ENCODE data around the gene ZNF483. TPM values are rescaled to one million over a fixed set of nuclear protein-coding genes. Genes with fewer than 3 reads are reported as not detected.

ZNF483 gene
- total RNA-seq, 4 donors from 2014 or later = 2.2 to 4.9 (median 3.4) TPM

GRCh38 chr9:111603041-111603440 is 78.1 kb downstream of the ZNF483 start:
- in situ Hi-C loops (cut with MboI; ENCODE audit: low pct_ligation_motif_present in 1 of 4, low pct_unique_long_range_greater_than_20kb in 1 of 4, low sequenced_read_pairs in 3 of 4) (loop anchor here in 1 of 4 donors (25.0 kb wide), 1 partner anchor 459 kb away; no protein-coding TSS in a partner anchor), intact Hi-C loops (cut with DNase I; ENCODE audit: low total_unique reads) (no loop called here)
- Histone ChIP-seq H3K4me1 (peaks cover 0 to 3% (median 1%) of the 10 kb centered on the region in 4 donors), H3K9me3 (no peaks in the 10 kb centered on the region), H3K36me3 (no peaks in the 10 kb centered on the region), H3K27ac (no peak overlapping the region), H3K27me3 (no peaks in the 10 kb centered on the region), H3K4me3 (no peak overlapping the region)
- WGBS, 2 donors (ENCODE audit: low coverage in 1 of 2) = 69 to 79% methylated on average over 4 of the region's 4 CpGs
- DNase-seq = no peak
- TF ChIP-seq CTCF (IDR thresholded peaks at IDR 0.05) = no peak
- TF ChIP-seq POLR2AphosphoS5 (IDR thresholded peaks at IDR 0.05) = no peak
- no peak for TF ChIP-seq POLR2A (IDR thresholded peaks at IDR 0.05)
- no peak for TF ChIP-seq EP300 (IDR thresholded peaks at IDR 0.05; ENCODE audit: low read depth)

DNA sequence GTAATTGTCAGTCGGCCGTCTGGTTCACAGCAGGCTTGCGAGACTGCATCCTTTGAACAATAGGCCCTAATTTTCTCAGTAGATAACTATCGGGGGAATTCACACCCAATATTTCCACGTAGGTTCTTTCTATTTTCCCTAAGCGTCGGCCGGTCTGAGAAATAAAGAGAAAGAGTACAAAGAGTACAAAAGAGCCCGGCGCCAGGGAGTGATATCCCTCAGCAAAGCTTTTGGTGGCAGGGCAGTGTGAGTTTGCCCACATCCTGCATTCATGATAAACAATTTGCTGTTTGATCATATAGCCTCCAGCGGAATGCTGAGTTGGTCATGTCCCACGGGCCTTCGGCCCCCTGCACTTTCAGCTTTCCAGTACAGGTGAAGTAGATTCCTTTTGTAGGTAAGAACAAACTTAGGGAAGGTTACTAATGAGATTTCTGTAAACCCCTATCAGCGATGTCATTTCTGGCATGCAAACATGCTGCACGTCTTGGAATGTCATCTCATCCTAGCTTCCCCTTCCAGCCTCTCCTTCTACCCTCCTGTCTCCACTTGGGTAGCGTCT is 79.2 kb downstream of the ZNF483 start:
- Histone ChIP-seq H3K27ac (no peak overlapping the region), H3K4me1 (peaks cover 0 to 3% (median 1%) of the 10 kb centered on the region in 4 donors), H3K27me3 (peaks cover 7% of the 10 kb centered on the region), H3K4me3 (no peak overlapping the region), H3K36me3 (no peaks in the 10 kb centered on the region), H3K9me3 (no peaks in the 10 kb centered on the region)
- TF ChIP-seq CTCF (IDR thresholded peaks at IDR 0.05) (no peak), POLR2A (IDR thresholded peaks at IDR 0.05) (no peak), EP300 (IDR thresholded peaks at IDR 0.05; ENCODE audit: low read depth) (no peak)
- DNase-seq = no peak
- in situ Hi-C loops (cut with MboI; ENCODE audit: low pct_ligation_motif_present in 1 of 4, low pct_unique_long_range_greater_than_20kb in 1 of 4, low sequenced_read_pairs in 3 of 4) = loop anchor here in 1 of 4 donors (25.0 kb wide), 1 partner anchor 458 kb away; no protein-coding TSS in a partner anchor
- 85 to 87% methylated on average over 13 to 16 of the region's 16 CpGs for WGBS, 2 donors (ENCODE audit: low coverage in 1 of 2)
- intact Hi-C loops (cut with DNase I; ENCODE audit: low total_unique reads) = no loop called here

GRCh38 chr9:111605041-111605559 is 80.1 kb downstream of the ZNF483 start:
- in situ Hi-C loops (cut with MboI; ENCODE audit: low pct_ligation_motif_present in 1 of 4, low pct_unique_long_range_greater_than_20kb in 1 of 4, low sequenced_read_pairs in 3 of 4) (loop anchor here in 1 of 4 donors (25.0 kb wide), 1 partner anchor 457 kb away; no protein-coding TSS in a partner anchor), intact Hi-C loops (cut with DNase I; ENCODE audit: low total_unique reads) (no loop called here)
- DNase-seq = peak; percentile 25
- H3K9me3 ChIP-seq = no peaks in the 10 kb centered on the region
- no peak for TF ChIP-seq EP300 (IDR thresholded peaks at IDR 0.05; ENCODE audit: low read depth)
- no peak for TF ChIP-seq POLR2AphosphoS5 (IDR thresholded peaks at IDR 0.05)
- no peak for TF ChIP-seq POLR2A (IDR thresholded peaks at IDR 0.05)
- no peak for TF ChIP-seq CTCF (IDR thresholded peaks at IDR 0.05)
- no peaks in the 10 kb centered on the region for H3K36me3 ChIP-seq
- no peak overlapping the region for H3K27ac ChIP-seq
- 79 to 86% methylated on average over 9 of the region's 9 CpGs for WGBS, 2 donors (ENCODE audit: low coverage in 1 of 2)
- no peak overlapping the region for H3K4me3 ChIP-seq
- peaks cover 7% of the 10 kb centered on the region for H3K27me3 ChIP-seq
- peaks cover 0 to 3% (median 0%) of the 10 kb centered on the region in 4 donors for H3K4me1 ChIP-seq

DNA sequence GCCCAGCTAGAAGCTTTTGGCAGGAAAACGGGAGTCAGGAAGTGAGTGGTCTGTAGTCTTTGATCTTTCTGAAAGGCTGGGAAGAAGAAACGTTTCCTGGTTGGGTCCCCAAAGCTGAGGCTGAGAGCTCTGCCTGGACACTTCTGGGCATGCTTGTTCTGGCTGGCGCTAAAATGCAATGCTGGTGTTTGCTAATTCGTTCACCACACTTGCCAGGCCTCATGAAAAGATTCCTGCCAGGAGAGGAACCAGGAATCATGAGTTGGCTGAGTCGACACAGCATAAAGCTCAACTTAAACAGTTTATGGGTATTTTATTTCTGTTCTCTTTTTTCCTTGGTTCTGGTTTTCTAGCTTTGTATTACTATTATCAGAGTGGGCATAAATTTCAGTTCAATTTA is 85.2 kb downstream of the ZNF483 start:
- Histone ChIP-seq H3K4me1 (peaks cover 0 to 12% (median 3%) of the 10 kb centered on the region in 4 donors), H3K27ac (no peak overlapping the region), H3K9me3 (no peaks in the 10 kb centered on the region), H3K27me3 (peaks cover 7% of the 10 kb centered on the region), H3K36me3 (no peaks in the 10 kb centered on the region), H3K4me3 (no peak overlapping the region)
- WGBS, 2 donors (ENCODE audit: low coverage in 1 of 2) = 51 to 100% methylated on average over 1 to 5 of the region's 5 CpGs
- no peak for DNase-seq
- intact Hi-C loops (cut with DNase I; ENCODE audit: low total_unique reads) = no loop called here
- in situ Hi-C loops (cut with MboI; ENCODE audit: low pct_ligation_motif_present in 1 of 4, low pct_unique_long_range_greater_than_20kb in 1 of 4, low sequenced_read_pairs in 3 of 4) = loop anchor here in 1 of 4 donors (25.0 kb wide), 1 partner anchor 452 kb away; no protein-coding TSS in a partner anchor
- TF ChIP-seq EP300 (IDR thresholded peaks at IDR 0.05; ENCODE audit: low read depth) (no peak), CTCF (IDR thresholded peaks at IDR 0.05) (no peak), POLR2AphosphoS5 (IDR thresholded peaks at IDR 0.05) (no peak), POLR2A (IDR thresholded peaks at IDR 0.05) (no peak)
